H1 (cell line): Measurements from ENCODE around the gene SLC25A4. TPM values are rescaled to one million over a fixed set of nuclear protein-coding genes. Genes with fewer than 3 reads are reported as not detected.

Source experiments
- ASH2L ChIP-seq: fragments of 200-600, 300-600 bp; sonication (generic); IDR thresholded peaks from one replicate; pipeline ENCODE4 v1.7.1; 2017; ENCODE audit warnings: low read length
- CHD7 ChIP-seq: fragments of 300-600 bp; sonication (generic); IDR thresholded peaks from 2 replicates; pipeline ENCODE4 v1.7.1; 2012; ENCODE audit warnings: low read length, moderate library complexity, mild to moderate bottlenecking, inconsistent platforms; ENCODE audit not compliant: insufficient replicate concordance
- RAD21 ChIP-seq, 2 experiments: IDR thresholded peaks in 1 of 2; conservative IDR thresholded peaks in 1 of 2; 2 replicates each; pipeline ENCODE4 v1.6.1; 2011; ENCODE audit warnings: low read depth in 2 of 2, low read length in 2 of 2, improper control_type of control experiment in 1 of 2, inconsistent platforms in 1 of 2, mild to moderate bottlenecking in 1 of 2, moderate library complexity in 1 of 2
- polyA plus RNA-seq, 7 experiments: library from polyadenylated mRNA; depleted of rRNA in 3 of 7; stranded (reverse) in 5 of 7; unstranded in 2 of 7; fragments of >200 nt in 5 of 7; fragments of 200-250 nt in 2 of 7; gene quantifications; 1 replicate in 5 of 7; 2 replicates in 1 of 7; 4 replicates in 1 of 7; pipeline versions ENCODE4 v1.2.1 to v1.2.3, GENCODE V29; 2011 to 2013; ENCODE audit warnings: missing spikeins in 2 of 7, mixed read lengths in 2 of 7
- total RNA-seq: library from RNA; stranded (reverse); fragmentation: NEBNext Ultra II Directional; extraction: Animal tissue kit (Norgen Biotek cat#: 25700); gene quantifications from 2 replicates; pipeline ENCODE4 v1.2.1, GENCODE V29; 2021

The SLC25A4 gene
- total and polyA plus RNA-seq, 2 of the 8 experiments (the other 6 are each of a cell fraction or from before 2014, with no cell fraction given) = 41.3 to 42.0 TPM

DNA sequence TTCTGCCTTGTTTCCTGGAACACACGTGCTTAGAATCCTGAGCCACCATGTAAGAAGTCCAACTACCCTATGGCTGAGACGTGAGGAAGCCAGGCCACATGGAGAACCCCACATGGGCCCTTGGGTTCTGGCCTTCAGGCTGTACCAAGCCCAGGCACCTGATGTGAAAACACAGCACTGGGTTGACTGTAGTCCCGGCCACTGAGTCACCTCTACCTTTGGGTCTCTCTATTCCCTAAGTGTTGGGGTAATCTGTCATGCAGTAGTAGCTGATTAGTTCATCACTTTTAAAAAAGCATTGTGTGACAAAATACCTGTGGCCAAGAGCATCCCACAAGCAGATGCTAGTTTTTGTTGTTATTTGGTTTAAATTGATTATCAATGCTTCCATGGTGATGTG is 36.4 kb downstream of the SLC25A4 start (continued):
- no peak for TF ChIP-seq ASH2L
- no peak for TF ChIP-seq CHD7
- TF ChIP-seq RAD21 (IDR thresholded peaks at IDR 0.05 in 1 of 2, conservative IDR thresholded peaks at IDR 0.05 in 1 of 2; ENCODE audit: low read depth in 2 of 2, low read length in 2 of 2) = no peak
